Brain microvascular endothelial cell (primary cell): ENCODE results near the gene SHROOM1.

Experiments
- DNase-seq: peaks from one replicate; pipeline ENCODE4 v3.0.0-alpha.2; 2020
- H3K27ac ChIP-seq: fragments of 250-450 bp; sonication (Bioruptor Pico); 2 replicates; pipeline ENCODE4 v1.5.1; 2020; ENCODE audit warnings: mild to moderate bottlenecking, moderate library complexity
- H3K27me3 ChIP-seq: fragments of 250-450 bp; sonication (Bioruptor Pico); replicated peaks from 2 replicates; pipeline ENCODE4 v1.5.1; 2020; ENCODE audit warnings: mild to moderate bottlenecking
- H3K36me3 ChIP-seq: fragments of 250-450 bp; sonication (Bioruptor Pico); replicated peaks from 2 replicates; pipeline ENCODE4 v1.5.1; 2020; ENCODE audit warnings: mild to moderate bottlenecking
- H3K4me3 ChIP-seq: 2 replicates; pipeline ENCODE4 v1.5.1; 2011; ENCODE audit warnings: low read depth, mild to moderate bottlenecking, control low read depth, low read length, moderate library complexity
- CTCF ChIP-seq: IDR thresholded peaks from 2 replicates; pipeline ENCODE4 v1.5.1; 2011; ENCODE audit warnings: low read depth, mild to moderate bottlenecking, moderate library complexity, low read length, control low read depth, inconsistent platforms; ENCODE audit errors: missing control alignments
- in situ Hi-C: cut with HindIII; loops from 2 replicates; pipeline ENCODE4 v1.10.0; 2017; ENCODE audit warnings: low sequenced_read_pairs, low pct_ligation_motif_present

SHROOM1 gene

GRCh38 chr5:132802044-132802684, 28.3 kb downstream of the SHROOM1 start:
- Histone ChIP-seq H3K27ac (no peak overlapping the region), H3K4me3 (no peak overlapping the region), H3K36me3 (no peaks in the 10 kb centered on the region), H3K27me3 (no peaks in the 10 kb centered on the region)
- no peak for DNase-seq
- TF ChIP-seq CTCF, result no peak
- in situ Hi-C loops, result no loop called here

- Histone ChIP-seq H3K27me3 (no peaks in the 10 kb centered on the region), H3K27ac (no peak overlapping the region), H3K4me3 (no peak overlapping the region), H3K36me3 (no peaks in the 10 kb centered on the region)
- in situ Hi-C loops, result no loop called here
- no peak for DNase-seq
- TF ChIP-seq CTCF, result no peak
These were observed 29.9 kb downstream of the SHROOM1 start for GRCh38 chr5:132800545-132800944.

- no peak overlapping the region for H3K27ac ChIP-seq
- no peaks in the 10 kb centered on the region for H3K27me3 ChIP-seq
- in situ Hi-C loops, result no loop called here
- no peak for DNase-seq
- no peak for TF ChIP-seq CTCF
- no peaks in the 10 kb centered on the region for H3K36me3 ChIP-seq
- H3K4me3 ChIP-seq, result no peak overlapping the region
These were observed 31.1 kb downstream of the SHROOM1 start for GRCh38 chr5:132799392-132799791.

GRCh38 chr5:132797651-132798050, 32.8 kb downstream of the SHROOM1 start:
- in situ Hi-C loops, result no loop called here
- TF ChIP-seq CTCF, result no peak
- no peak overlapping the region for H3K27ac ChIP-seq
- H3K4me3 ChIP-seq, result no peak overlapping the region
- H3K27me3 ChIP-seq, result no peaks in the 10 kb centered on the region
- DNase-seq, result no peak
- no peaks in the 10 kb centered on the region for H3K36me3 ChIP-seq

GRCh38 chr5:132791026-132791425, 39.4 kb downstream of the SHROOM1 start:
- DNase-seq, result no peak
- Histone ChIP-seq H3K4me3 (no peak overlapping the region), H3K27me3 (no peaks in the 10 kb centered on the region), H3K27ac (no peak overlapping the region), H3K36me3 (no peaks in the 10 kb centered on the region)
- in situ Hi-C loops, result no loop called here
- TF ChIP-seq CTCF, result no peak
